GM10266 (cell line): Measurements from ENCODE around the gene THAP6.
"Not testable (repeated sequence)": the region's sequence is repeated elsewhere in the genome, so short reads cannot be mapped to it uniquely, and the experiment has no call there.

Source experiments
- DNase-seq: peaks from one replicate; pipeline ENCODE4 v3.0.0; 2012; ENCODE audit errors: extremely low spot score
- TF ChIP-seq, protein P1 (sequence below): IDR thresholded peaks from 2 replicates; pipeline ENCODE4 v1.5.1; 2012; ENCODE audit warnings: mild to moderate bottlenecking, low read depth; ENCODE audit not compliant: control insufficient read depth, insufficient read depth; ENCODE audit errors: missing control alignments

Gene THAP6

DNA sequence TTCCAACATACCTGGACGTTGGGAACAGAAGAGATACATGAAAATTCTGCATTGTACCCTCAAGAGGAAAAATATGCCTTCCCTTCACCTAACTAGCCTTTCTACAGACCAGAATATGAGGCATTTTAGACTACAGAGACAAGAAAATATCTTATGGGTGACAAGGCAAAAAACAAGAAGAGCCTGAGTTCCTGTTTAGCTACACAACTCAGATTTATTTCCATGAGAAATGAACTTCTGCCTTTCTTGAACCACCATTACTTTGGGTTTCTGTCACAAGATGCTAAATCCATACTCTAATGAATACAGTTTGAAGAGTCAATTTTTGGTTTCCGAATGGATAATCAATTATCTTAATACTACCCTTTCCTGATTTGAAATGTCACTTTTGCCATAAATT is 18.8 kb upstream of the THAP6 start:
- DNase-seq = no peak
- TF ChIP-seq, protein P1, sequence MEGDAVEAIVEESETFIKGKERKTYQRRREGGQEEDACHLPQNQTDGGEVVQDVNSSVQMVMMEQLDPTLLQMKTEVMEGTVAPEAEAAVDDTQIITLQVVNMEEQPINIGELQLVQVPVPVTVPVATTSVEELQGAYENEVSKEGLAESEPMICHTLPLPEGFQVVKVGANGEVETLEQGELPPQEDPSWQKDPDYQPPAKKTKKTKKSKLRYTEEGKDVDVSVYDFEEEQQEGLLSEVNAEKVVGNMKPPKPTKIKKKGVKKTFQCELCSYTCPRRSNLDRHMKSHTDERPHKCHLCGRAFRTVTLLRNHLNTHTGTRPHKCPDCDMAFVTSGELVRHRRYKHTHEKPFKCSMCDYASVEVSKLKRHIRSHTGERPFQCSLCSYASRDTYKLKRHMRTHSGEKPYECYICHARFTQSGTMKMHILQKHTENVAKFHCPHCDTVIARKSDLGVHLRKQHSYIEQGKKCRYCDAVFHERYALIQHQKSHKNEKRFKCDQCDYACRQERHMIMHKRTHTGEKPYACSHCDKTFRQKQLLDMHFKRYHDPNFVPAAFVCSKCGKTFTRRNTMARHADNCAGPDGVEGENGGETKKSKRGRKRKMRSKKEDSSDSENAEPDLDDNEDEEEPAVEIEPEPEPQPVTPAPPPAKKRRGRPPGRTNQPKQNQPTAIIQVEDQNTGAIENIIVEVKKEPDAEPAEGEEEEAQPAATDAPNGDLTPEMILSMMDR = no peak

DNA sequence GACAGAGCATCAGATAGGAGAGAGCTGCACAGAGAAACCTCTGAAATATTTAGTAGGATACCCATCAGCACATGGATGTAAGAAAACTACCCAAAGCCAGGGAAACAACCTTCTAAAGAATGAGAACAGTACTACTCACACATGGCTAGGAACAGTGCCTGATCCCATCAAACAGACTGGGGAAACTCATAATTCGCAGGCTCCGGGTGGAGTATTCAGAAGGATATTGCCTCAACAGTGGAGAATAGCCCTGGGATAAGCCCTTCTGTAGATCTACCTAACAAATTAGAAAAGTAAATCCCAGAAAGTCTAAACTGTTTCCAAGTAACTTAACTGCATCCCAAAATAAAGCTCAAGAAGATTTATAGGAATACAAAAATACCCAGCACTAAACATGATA is 17.9 kb upstream of the THAP6 start:
- TF ChIP-seq, protein P1 = no peak
- no peak for DNase-seq

DNA sequence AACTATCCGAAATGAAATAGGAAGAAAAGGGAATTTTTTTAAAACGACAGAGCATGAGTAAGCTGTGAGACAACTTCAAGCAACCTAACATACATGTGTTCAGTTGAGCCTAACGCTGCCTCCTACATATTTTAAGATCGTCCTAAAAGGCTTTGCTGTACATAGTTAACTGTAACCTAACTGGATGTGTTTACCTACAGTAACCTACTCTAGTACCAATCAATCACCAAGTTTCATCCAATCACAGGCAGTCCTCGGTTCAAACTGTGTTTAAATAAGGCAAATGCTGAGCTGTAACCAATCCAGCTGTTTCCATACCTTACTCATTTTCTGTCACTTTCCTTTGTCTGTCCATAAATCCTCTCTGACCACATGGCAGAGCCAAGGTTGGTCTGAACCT is 17.1 kb upstream of the THAP6 start:
- DNase-seq = no peak
- TF ChIP-seq, protein P1 = no peak

DNA sequence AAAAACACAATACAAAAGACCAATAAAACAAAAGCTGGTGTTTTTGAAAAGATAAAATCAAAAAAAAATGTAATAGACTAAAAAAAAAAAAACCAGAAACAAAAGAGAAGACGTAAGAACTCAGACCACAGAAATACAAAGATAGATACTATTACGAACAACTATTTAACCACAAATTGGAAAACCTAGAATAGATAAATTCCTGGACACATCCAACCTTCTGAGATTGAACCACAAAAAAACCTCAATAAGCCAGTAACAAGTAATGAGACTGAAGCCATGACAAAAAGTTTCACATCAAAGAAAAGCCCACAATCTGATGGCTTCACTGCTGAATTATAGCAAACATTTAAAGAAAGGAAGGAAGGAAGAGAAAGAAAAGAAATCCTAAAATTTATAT is 16.2 kb upstream of the THAP6 start:
- TF ChIP-seq, protein P1 = no peak
- no peak for DNase-seq

DNA sequence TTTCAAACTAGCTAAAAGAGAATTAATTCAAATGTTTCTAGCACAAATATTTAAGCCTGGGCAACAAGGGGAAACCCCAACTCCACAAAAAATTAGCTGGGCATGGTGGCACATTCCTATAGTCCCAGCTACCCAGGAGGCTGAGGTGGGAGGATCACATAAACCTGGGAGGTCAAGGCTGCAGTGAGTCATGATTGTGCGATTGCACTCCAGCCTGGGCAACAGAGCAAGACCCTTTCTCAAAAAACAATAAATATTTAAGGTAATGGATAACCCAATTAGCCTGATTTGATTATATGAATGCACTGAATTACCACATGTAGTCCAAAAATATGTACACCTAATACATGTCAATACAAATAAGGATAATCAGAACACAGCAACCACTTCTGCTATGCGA is 14.4 kb upstream of the THAP6 start:
- no peak for DNase-seq
- TF ChIP-seq, protein P1 = no peak

DNA sequence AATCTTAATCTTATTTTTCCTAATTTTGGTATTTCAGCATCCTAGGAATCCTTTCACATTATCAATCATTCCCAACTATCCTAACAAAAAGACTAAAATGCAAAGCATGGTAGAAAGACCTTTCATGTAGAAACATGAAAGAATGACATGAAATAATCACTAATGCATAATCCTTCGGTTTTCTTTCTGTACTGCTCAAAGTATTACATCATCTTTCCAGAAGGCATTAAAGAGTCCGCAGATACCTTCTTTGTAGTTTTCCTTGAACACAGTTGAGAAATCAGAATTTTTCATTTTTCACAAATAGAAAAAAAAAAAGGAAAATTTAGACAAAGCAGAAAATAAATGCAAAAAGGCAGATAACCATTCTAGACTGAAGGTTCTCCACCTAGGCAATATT is 11.6 kb upstream of the THAP6 start:
- TF ChIP-seq, protein P1 = no peak
- DNase-seq = no peak

DNA sequence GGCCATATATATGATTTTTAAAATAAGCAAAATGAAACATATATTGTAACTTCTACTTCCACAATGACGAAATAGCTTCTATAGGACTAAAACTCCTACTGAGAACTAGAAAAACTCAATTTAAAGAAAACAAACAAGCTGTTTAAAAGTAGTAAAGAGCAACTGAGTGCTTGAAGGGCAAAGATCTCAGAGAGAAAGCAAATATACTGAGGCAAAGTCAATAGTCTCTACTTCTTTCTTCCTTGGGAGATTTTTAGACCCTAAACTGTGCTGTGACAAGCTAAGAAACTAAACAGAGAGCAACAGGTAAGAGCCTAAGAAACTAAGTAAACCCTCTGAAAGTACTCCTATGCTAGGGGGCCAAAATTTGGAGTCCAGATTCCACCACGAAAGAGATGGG is 8.6 kb upstream of the THAP6 start:
- TF ChIP-seq, protein P1 = no peak
- DNase-seq = no peak

DNA sequence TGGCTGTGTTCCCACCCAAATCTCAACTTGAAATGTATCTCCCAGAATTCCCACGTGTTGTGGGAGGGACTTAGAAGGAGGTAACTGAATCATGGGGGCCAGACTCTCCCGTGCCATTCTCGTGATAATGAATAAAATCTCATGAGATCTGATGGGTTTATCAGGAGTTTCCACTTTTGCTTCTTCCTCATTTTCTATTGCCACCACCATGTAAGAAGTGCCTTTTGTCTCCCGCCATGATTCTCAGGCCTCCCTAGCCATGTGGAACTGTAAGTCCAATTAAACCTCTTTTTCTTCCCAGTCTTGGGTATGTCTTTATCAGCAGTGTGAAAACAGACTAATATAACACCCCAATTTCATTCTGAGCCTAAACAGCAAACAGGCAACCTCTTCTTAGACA is 4.7 kb upstream of the THAP6 start:
- DNase-seq = not testable (repeated sequence)
